ENCODE results near the gene METTL8. TPM values are rescaled to one million over a fixed set of nuclear protein-coding genes. Genes with fewer than 3 reads are reported as not detected.

The METTL8 gene
- total RNA-seq, 1 donor from 2014 or later, result 22.9 TPM

- Mint-ChIP-seq H3K36me3 (ENCODE audit: low read depth) (peaks cover 3% of the 10 kb centered on the region), H3K27ac (peak overlapping the region; percentile 41), H3K4me1 (peaks cover 25% of the 10 kb centered on the region), H3K27me3 (no peaks in the 10 kb centered on the region), H3K9me3 (no peaks in the 10 kb centered on the region), H3K4me3 (no peak overlapping the region)
- no peak for TF ChIP-seq CTCF (IDR thresholded peaks at IDR 0.05)
- ChIA-PET CTCF (no interaction called here), POLR2A (interaction anchor here (0.9 to 1.5 kb wide), 2 partner anchors 11 to 58 kb away, joined by 3 to 4 read pairs; no protein-coding TSS in a partner anchor)
- DNase-seq (no peak), ATAC-seq (ENCODE audit: low read depth) (no peak)
- intact Hi-C loops (cut with micrococcal nuclease), result no loop called here
These were observed 86.2 kb downstream of the METTL8 start for GRCh38 chr2:171347591-171348032.

DNA sequence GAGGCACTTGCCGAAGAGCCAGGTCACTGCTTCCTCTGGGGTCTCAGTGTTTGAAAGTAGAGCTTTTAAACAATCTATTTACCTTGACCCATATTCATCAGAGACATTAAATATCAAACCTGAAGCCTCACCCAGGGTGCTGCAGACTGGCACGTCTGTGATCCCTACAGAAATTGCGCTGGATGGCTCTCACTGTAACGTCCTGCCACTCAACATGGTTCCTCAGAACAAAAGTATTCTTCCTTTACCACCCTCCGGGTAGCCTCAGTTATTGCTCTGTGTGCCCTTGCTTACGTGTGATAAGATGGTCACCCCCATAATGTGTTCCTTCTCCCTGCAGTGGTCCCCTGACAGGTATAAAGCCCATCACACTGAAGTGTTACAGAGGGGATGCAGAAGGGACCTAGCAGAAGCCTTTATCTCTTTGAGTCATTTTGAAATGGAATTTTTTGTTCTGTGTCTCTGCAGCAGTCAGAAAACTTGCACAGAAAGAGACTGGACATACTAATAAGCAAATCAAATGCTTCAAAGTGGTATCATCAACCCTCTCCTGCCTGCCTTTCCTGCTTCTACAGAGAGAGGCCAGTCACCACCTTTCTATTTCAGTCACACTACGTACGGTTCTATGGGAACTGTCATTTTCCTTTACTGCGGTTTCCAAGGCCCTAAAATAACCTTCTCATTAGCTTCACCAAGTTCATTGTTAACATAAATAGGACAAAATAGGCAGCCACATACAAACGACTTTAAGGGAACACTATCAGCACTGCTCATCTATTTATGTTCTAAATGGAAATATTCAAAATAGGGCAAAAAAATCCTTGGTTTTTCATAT is 86.8 kb downstream of the METTL8 start:
- ChIA-PET CTCF (interaction anchor here (0.5 kb wide), 1 partner anchor 107 kb away, joined by 4 read pairs; no protein-coding TSS in a partner anchor), POLR2A (interaction anchor here (1.5 kb wide), 1 partner anchor 10 kb away, joined by 4 read pairs; no protein-coding TSS in a partner anchor)
- H3K36me3 Mint-ChIP-seq (ENCODE audit: low read depth), result peaks cover 3% of the 10 kb centered on the region
- H3K27ac Mint-ChIP-seq, result peak overlapping the region; percentile 41
- peaks cover 32% of the 10 kb centered on the region for H3K4me1 Mint-ChIP-seq
- ATAC-seq (ENCODE audit: low read depth) (no peak), DNase-seq (no peak)
- no peaks in the 10 kb centered on the region for H3K9me3 Mint-ChIP-seq
- H3K4me3 Mint-ChIP-seq, result no peak overlapping the region
- no peak for TF ChIP-seq CTCF (IDR thresholded peaks at IDR 0.05)
- no peaks in the 10 kb centered on the region for H3K27me3 Mint-ChIP-seq
- intact Hi-C loops (cut with micrococcal nuclease), result no loop called here

DNA sequence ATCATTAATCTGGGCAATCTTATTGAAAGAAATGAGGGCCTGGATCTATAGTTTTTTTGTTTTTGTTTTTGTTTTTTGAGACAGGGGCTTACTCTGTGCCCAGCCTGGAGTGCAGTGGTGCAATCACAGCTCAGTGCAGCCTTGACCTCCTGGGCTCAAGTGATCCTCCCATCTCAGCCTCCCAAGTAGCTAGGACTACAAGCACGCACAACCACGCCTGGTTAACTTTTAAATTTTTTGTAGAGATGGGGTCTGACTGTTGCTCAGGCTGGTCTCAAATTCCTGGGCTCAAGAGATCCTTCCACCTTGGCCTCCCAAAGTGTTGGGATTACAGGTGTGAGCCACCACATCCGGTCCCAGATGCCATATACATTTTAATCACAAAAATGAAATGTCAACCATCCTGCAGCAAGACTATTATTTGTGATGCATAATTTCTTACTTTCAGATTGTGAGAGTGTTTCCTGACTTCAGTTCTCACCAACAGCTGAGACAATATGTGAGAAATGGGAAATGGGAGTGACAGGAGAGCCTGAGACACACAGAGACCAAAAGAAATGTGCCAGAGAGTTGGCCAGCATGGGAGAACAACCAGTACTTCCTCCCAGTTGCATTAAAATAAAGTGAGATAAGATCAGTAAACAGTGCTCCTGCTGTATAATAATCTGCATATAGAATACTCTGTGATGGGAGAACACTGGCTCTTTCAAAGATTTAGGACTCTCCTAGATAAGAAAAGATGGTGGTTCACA is 87.6 kb downstream of the METTL8 start:
- Mint-ChIP-seq H3K9me3 (no peaks in the 10 kb centered on the region), H3K27me3 (no peaks in the 10 kb centered on the region), H3K36me3 (ENCODE audit: low read depth) (no peaks in the 10 kb centered on the region), H3K4me1 (peaks cover 32% of the 10 kb centered on the region), H3K4me3 (no peak overlapping the region), H3K27ac (no peak overlapping the region)
- DNase-seq (no peak), ATAC-seq (ENCODE audit: low read depth) (no peak)
- ChIA-PET CTCF (no interaction called here), POLR2A (no interaction called here)
- intact Hi-C loops (cut with micrococcal nuclease), result no loop called here
- TF ChIP-seq CTCF (IDR thresholded peaks at IDR 0.05), result no peak

DNA sequence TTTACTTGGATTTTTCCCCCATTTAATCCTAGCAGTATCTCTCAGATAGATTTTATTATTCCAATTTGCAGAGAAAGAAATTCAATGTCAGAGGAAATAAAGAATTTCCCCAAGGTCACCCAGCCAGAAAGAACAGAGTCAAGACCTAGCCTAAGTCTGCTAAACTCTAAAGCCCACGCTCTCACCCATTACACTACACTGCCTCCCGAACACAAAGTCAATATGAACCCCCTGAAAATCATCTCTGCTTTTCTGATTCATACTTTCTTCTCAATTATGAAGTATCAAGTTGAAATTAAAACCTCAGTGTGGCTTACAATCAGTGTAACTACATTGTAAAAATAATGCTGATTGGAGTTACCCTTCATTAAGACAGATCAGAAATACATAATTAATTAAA is 89.6 kb downstream of the METTL8 start:
- DNase-seq (no peak), ATAC-seq (ENCODE audit: low read depth) (no peak)
- Mint-ChIP-seq H3K27ac (no peak overlapping the region), H3K4me3 (no peak overlapping the region), H3K9me3 (no peaks in the 10 kb centered on the region), H3K4me1 (peaks cover 34% of the 10 kb centered on the region), H3K27me3 (no peaks in the 10 kb centered on the region), H3K36me3 (ENCODE audit: low read depth) (no peaks in the 10 kb centered on the region)
- CTCF ChIA-PET, result no interaction called here
- intact Hi-C loops (cut with micrococcal nuclease), result no loop called here
- POLR2A ChIA-PET, result no interaction called here
- no peak for TF ChIP-seq CTCF (IDR thresholded peaks at IDR 0.05)

GRCh38 chr2:171342067-171342413 is 91.8 kb downstream of the METTL8 start:
- CTCF ChIA-PET, result no interaction called here
- POLR2A ChIA-PET, result interaction anchor here (0.6 kb wide), 1 partner anchor 34 kb away, joined by 3 read pairs; no protein-coding TSS in a partner anchor
- Mint-ChIP-seq H3K27me3 (no peaks in the 10 kb centered on the region), H3K4me3 (no peak overlapping the region), H3K27ac (peak overlapping the region; percentile 76), H3K4me1 (peaks cover 33% of the 10 kb centered on the region), H3K36me3 (ENCODE audit: low read depth) (no peaks in the 10 kb centered on the region), H3K9me3 (no peaks in the 10 kb centered on the region)
- intact Hi-C loops (cut with micrococcal nuclease), result no loop called here
- no peak for TF ChIP-seq CTCF (IDR thresholded peaks at IDR 0.05)
- DNase-seq, result no peak
- ATAC-seq (ENCODE audit: low read depth), result no peak
